GM12801 (cell line): ENCODE results near the gene EEIG1.

Source experiments
- TF ChIP-seq, protein P1 (sequence below): IDR thresholded peaks from one replicate; pipeline ENCODE4 v1.5.1; 2011; ENCODE audit warnings: control low read depth; ENCODE audit not compliant: insufficient read length; ENCODE audit errors: extremely low read depth

The EEIG1 gene

GRCh38 chr9:127977009-127977883 lies 3.5 kb downstream of the EEIG1 start:
- TF ChIP-seq, protein P1, sequence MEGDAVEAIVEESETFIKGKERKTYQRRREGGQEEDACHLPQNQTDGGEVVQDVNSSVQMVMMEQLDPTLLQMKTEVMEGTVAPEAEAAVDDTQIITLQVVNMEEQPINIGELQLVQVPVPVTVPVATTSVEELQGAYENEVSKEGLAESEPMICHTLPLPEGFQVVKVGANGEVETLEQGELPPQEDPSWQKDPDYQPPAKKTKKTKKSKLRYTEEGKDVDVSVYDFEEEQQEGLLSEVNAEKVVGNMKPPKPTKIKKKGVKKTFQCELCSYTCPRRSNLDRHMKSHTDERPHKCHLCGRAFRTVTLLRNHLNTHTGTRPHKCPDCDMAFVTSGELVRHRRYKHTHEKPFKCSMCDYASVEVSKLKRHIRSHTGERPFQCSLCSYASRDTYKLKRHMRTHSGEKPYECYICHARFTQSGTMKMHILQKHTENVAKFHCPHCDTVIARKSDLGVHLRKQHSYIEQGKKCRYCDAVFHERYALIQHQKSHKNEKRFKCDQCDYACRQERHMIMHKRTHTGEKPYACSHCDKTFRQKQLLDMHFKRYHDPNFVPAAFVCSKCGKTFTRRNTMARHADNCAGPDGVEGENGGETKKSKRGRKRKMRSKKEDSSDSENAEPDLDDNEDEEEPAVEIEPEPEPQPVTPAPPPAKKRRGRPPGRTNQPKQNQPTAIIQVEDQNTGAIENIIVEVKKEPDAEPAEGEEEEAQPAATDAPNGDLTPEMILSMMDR = no peak

GRCh38 chr9:127976498-127976897 lies 4.3 kb downstream of the EEIG1 start:
- TF ChIP-seq, protein P1 = no peak

- TF ChIP-seq, protein P1 = no peak
Observed at GRCh38 chr9:127975376-127976315, 5.1 kb downstream of the EEIG1 start.

- TF ChIP-seq, protein P1 = no peak
Observed at GRCh38 chr9:127974769-127975261, 6.0 kb downstream of the EEIG1 start.

DNA sequence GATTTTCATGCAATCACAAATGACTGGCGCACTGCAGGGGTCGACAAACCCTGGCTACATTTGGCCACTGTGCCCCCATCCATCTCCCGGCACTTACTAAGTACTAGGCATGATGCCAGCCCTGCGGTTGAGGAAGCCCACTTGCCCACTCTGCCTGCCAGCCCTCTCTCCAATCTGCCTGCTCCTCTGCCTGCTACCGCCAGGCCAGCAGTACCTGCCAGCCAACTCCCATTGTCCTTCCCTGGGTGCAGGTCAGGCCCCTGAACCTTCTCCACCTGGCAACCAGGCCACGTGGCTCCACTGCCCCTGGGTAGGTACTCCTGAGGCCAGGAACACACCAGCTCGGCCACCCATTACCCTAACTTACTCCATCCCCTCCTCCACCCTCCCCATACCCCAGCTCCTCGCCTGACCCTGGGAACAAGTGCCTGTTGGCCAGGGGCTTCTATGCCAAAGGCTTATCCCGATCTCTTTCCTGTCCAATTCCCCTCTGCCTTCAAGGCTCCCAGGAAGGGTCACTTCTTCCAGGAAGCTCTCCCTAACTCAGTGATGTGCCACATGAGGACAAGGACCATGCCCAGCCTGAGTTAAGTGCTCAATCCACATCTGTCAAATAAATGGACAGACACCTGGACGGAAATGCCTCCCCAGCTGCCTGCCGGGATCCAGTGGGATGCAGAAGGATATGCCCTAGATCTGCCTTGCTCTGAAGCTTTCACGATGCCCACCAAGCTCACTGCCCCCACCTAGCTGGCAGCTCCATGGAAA lies 6.6 kb downstream of the EEIG1 start:
- TF ChIP-seq, protein P1 = no peak

GRCh38 chr9:127973169-127974000 lies 7.4 kb downstream of the EEIG1 start:
- TF ChIP-seq, protein P1 = no peak
